ENCODE data around the gene CSF1.
"Not testable (repeated sequence)": the region's sequence is repeated elsewhere in the genome, so short reads cannot be mapped to it uniquely, and the experiment has no call there.

CSF1 gene

GRCh38 chr1:109920391-109920790, 9.7 kb downstream of the CSF1 start:
- H4K8ac ChIP-seq (ENCODE audit: low read depth, low read length); H3K4me1 ChIP-seq (ENCODE audit: control insufficient read depth in 2 of 2, insufficient read depth in 1 of 2, low read depth in 1 of 2, low read length in 2 of 2); H2AFZ ChIP-seq (ENCODE audit: low read length); H3K79me1 ChIP-seq (ENCODE audit: low read depth, low read length); H3K9ac ChIP-seq (ENCODE audit: low read depth, low read length, poor library complexity); H3K4me2 ChIP-seq (ENCODE audit: insufficient read depth, low read length, poor library complexity, severe bottlenecking); H3K27ac ChIP-seq (replicated peaks; ENCODE audit: low read length); H3K9me3 ChIP-seq (replicated peaks in 1 of 2; ENCODE audit: control insufficient read depth in 2 of 2, insufficient read depth in 1 of 2, low read depth in 1 of 2, low read length in 2 of 2); H2BK15ac ChIP-seq (ENCODE audit: low read length); H2AK5ac ChIP-seq (ENCODE audit: low read depth, low read length); H3K23ac ChIP-seq (ENCODE audit: low read depth, low read length, poor library complexity); H2BK5ac ChIP-seq (ENCODE audit: low read length); H3K14ac ChIP-seq (ENCODE audit: low read length); DNase-seq (ENCODE audit: low spot score); H2BK12ac ChIP-seq (ENCODE audit: low read length); H4K91ac ChIP-seq (ENCODE audit: low read depth, low read length, poor library complexity); H2BK120ac ChIP-seq (ENCODE audit: low read depth, low read length); H3K27me3 ChIP-seq (ENCODE audit: control insufficient read depth in 3 of 3, insufficient read depth in 3 of 3, low read depth in 1 of 3, low read length in 3 of 3); H3K4ac ChIP-seq (ENCODE audit: low read length); H3K18ac ChIP-seq (ENCODE audit: low read length); H3K4me3 ChIP-seq (ENCODE audit: low read length in 2 of 2): not testable (repeated sequence)
- WGBS, 2 donors (ENCODE audit: extremely low coverage in 2 of 2, insufficient read length in 2 of 2, insufficient replicate concordance in 1 of 2): no CpG with 5 or more reads among the region's 10 CpGs
- H3K36me3 ChIP-seq (replicated peaks in 1 of 2; ENCODE audit: control insufficient read depth in 2 of 2, insufficient read depth in 2 of 2, low read length in 2 of 2): peaks cover 31 to 100% of the 10 kb centered on the region in 2 donors

DNA sequence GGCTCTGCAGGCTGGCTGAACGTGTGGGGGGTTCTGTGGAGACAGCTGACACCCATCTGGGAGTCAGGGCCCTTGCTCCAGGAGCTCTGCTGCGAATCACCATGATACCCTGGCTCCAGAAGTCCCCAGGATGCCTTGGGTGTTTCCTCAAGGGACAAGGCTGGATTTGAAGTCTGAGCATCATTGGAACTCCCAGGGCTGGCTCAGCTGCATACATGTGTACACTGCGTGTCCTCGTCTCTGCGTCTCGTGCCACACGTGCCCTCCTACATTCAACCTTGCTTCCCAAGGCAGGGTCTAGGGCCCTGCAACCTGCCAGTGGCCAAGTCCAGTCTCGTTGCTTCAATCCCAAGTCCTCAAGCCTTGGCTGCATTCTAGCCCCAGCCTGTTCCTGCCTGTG, 11.7 kb downstream of the CSF1 start:
- H3K4ac ChIP-seq (ENCODE audit: low read length): no peak overlapping the region
- no peak overlapping the region for H2BK5ac ChIP-seq (ENCODE audit: low read length)
- DNase-seq (ENCODE audit: low spot score): no peak
- H3K4me3 ChIP-seq (ENCODE audit: low read length in 2 of 2): peak overlapping the region in 1 of 2 donors; percentile 58
- H3K27ac ChIP-seq (replicated peaks; ENCODE audit: low read length): no peak overlapping the region
- H2AK5ac ChIP-seq (ENCODE audit: low read depth, low read length): no peak overlapping the region
- no peak overlapping the region for H3K18ac ChIP-seq (ENCODE audit: low read length)
- no peak overlapping the region for H4K8ac ChIP-seq (ENCODE audit: low read depth, low read length)
- no peak overlapping the region for H3K9ac ChIP-seq (ENCODE audit: low read depth, low read length, poor library complexity)
- no peaks in the 10 kb centered on the region for H3K27me3 ChIP-seq (ENCODE audit: control insufficient read depth in 3 of 3, insufficient read depth in 3 of 3, low read depth in 1 of 3, low read length in 3 of 3)
- WGBS, 2 donors (ENCODE audit: extremely low coverage in 2 of 2, insufficient read length in 2 of 2, insufficient replicate concordance in 1 of 2): no CpG with 5 or more reads among the region's 8 CpGs
- H3K4me2 ChIP-seq (ENCODE audit: insufficient read depth, low read length, poor library complexity, severe bottlenecking): no peak overlapping the region
- H2BK15ac ChIP-seq (ENCODE audit: low read length): no peak overlapping the region
- peaks cover 4% of the 10 kb centered on the region for H3K79me1 ChIP-seq (ENCODE audit: low read depth, low read length)
- no peaks in the 10 kb centered on the region for H3K4me1 ChIP-seq (ENCODE audit: control insufficient read depth in 2 of 2, insufficient read depth in 1 of 2, low read depth in 1 of 2, low read length in 2 of 2)
- no peak overlapping the region for H2BK120ac ChIP-seq (ENCODE audit: low read depth, low read length)
- no peak overlapping the region for H3K23ac ChIP-seq (ENCODE audit: low read depth, low read length, poor library complexity)
- peaks cover 0 to 3% of the 10 kb centered on the region in 2 donors for H3K9me3 ChIP-seq (replicated peaks in 1 of 2; ENCODE audit: control insufficient read depth in 2 of 2, insufficient read depth in 1 of 2, low read depth in 1 of 2, low read length in 2 of 2)
- no peak overlapping the region for H3K14ac ChIP-seq (ENCODE audit: low read length)
- peaks cover 38 to 100% of the 10 kb centered on the region in 2 donors for H3K36me3 ChIP-seq (replicated peaks in 1 of 2; ENCODE audit: control insufficient read depth in 2 of 2, insufficient read depth in 2 of 2, low read length in 2 of 2)
- H2BK12ac ChIP-seq (ENCODE audit: low read length): no peak overlapping the region
- H4K91ac ChIP-seq (ENCODE audit: low read depth, low read length, poor library complexity): no peak overlapping the region
- H2AFZ ChIP-seq (ENCODE audit: low read length): no peak overlapping the region

- Histone ChIP-seq H3K4me2 (ENCODE audit: insufficient read depth, low read length, poor library complexity, severe bottlenecking) (no peak overlapping the region), H3K18ac (ENCODE audit: low read length) (peak overlapping the region; percentile 75), H3K9ac (ENCODE audit: low read depth, low read length, poor library complexity) (peak overlapping the region; percentile 30), H4K8ac (ENCODE audit: low read depth, low read length) (no peak overlapping the region), H2BK15ac (ENCODE audit: low read length) (no peak overlapping the region), H3K36me3 (replicated peaks in 1 of 2; ENCODE audit: control insufficient read depth in 2 of 2, insufficient read depth in 2 of 2, low read length in 2 of 2) (peaks cover 31 to 99% of the 10 kb centered on the region in 2 donors), H3K27ac (replicated peaks; ENCODE audit: low read length) (no peak overlapping the region), H3K4me3 (ENCODE audit: low read length in 2 of 2) (no peak overlapping the region), H2AFZ (ENCODE audit: low read length) (no peak overlapping the region), H3K14ac (ENCODE audit: low read length) (no peak overlapping the region), H2BK5ac (ENCODE audit: low read length) (no peak overlapping the region), H3K27me3 (ENCODE audit: control insufficient read depth in 3 of 3, insufficient read depth in 3 of 3, low read depth in 1 of 3, low read length in 3 of 3) (no peaks in the 10 kb centered on the region), H3K23ac (ENCODE audit: low read depth, low read length, poor library complexity) (no peak overlapping the region), H4K91ac (ENCODE audit: low read depth, low read length, poor library complexity) (no peak overlapping the region), H3K4me1 (ENCODE audit: control insufficient read depth in 2 of 2, insufficient read depth in 1 of 2, low read depth in 1 of 2, low read length in 2 of 2) (no peaks in the 10 kb centered on the region), H2BK120ac (ENCODE audit: low read depth, low read length) (no peak overlapping the region), H3K4ac (ENCODE audit: low read length) (peak overlapping the region; percentile 44), H3K79me1 (ENCODE audit: low read depth, low read length) (peaks cover 4% of the 10 kb centered on the region), H2BK12ac (ENCODE audit: low read length) (no peak overlapping the region), H3K9me3 (replicated peaks in 1 of 2; ENCODE audit: control insufficient read depth in 2 of 2, insufficient read depth in 1 of 2, low read depth in 1 of 2, low read length in 2 of 2) (peaks cover 0 to 3% of the 10 kb centered on the region in 2 donors), H2AK5ac (ENCODE audit: low read depth, low read length) (peak overlapping the region; percentile 77)
- peak; percentile 27 for DNase-seq (ENCODE audit: low spot score)
- WGBS, 2 donors (ENCODE audit: extremely low coverage in 2 of 2, insufficient read length in 2 of 2, insufficient replicate concordance in 1 of 2): no CpG with 5 or more reads among the region's 17 CpGs
These were observed 12.7 kb downstream of the CSF1 start for GRCh38 chr1:109923131-109923945.

DNA sequence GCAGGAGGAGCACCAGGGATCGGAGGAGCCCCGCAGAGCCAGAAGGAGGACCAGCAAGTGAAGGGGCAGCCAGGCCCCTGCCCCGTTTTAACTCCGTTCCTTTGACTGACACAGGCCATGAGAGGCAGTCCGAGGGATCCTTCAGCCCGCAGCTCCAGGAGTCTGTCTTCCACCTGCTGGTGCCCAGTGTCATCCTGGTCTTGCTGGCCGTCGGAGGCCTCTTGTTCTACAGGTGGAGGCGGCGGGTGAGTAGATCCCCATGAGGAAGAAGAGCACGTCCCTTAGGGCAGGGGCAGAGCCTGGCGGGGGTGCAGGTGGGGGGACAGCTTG, 13.3 kb downstream of the CSF1 start:
- peak overlapping the region; percentile 30 for H3K9ac ChIP-seq (ENCODE audit: low read depth, low read length, poor library complexity)
- peak overlapping the region; percentile 77 for H2AK5ac ChIP-seq (ENCODE audit: low read depth, low read length)
- H2AFZ ChIP-seq (ENCODE audit: low read length): no peak overlapping the region
- no peak overlapping the region for H3K4me2 ChIP-seq (ENCODE audit: insufficient read depth, low read length, poor library complexity, severe bottlenecking)
- H3K4ac ChIP-seq (ENCODE audit: low read length): no peak overlapping the region
- H2BK120ac ChIP-seq (ENCODE audit: low read depth, low read length): no peak overlapping the region
- whole genome bisulfite sequencing, 2 donors (ENCODE audit: extremely low coverage in 2 of 2, insufficient read length in 2 of 2, insufficient replicate concordance in 1 of 2): no CpG with 5 or more reads among the region's 12 CpGs
- no peak overlapping the region for H3K4me3 ChIP-seq (ENCODE audit: low read length in 2 of 2)
- H3K27me3 ChIP-seq (ENCODE audit: control insufficient read depth in 3 of 3, insufficient read depth in 3 of 3, low read depth in 1 of 3, low read length in 3 of 3): no peaks in the 10 kb centered on the region
- no peak overlapping the region for H3K23ac ChIP-seq (ENCODE audit: low read depth, low read length, poor library complexity)
- H3K14ac ChIP-seq (ENCODE audit: low read length): no peak overlapping the region
- H3K18ac ChIP-seq (ENCODE audit: low read length): peak overlapping the region; percentile 75
- H3K9me3 ChIP-seq (replicated peaks in 1 of 2; ENCODE audit: control insufficient read depth in 2 of 2, insufficient read depth in 1 of 2, low read depth in 1 of 2, low read length in 2 of 2): no peaks in the 10 kb centered on the region
- H2BK12ac ChIP-seq (ENCODE audit: low read length): no peak overlapping the region
- no peak overlapping the region for H4K91ac ChIP-seq (ENCODE audit: low read depth, low read length, poor library complexity)
- no peaks in the 10 kb centered on the region for H3K4me1 ChIP-seq (ENCODE audit: control insufficient read depth in 2 of 2, insufficient read depth in 1 of 2, low read depth in 1 of 2, low read length in 2 of 2)
- no peak overlapping the region for H4K8ac ChIP-seq (ENCODE audit: low read depth, low read length)
- no peak overlapping the region for H2BK5ac ChIP-seq (ENCODE audit: low read length)
- DNase-seq (ENCODE audit: low spot score): no peak
- peaks cover 32 to 99% of the 10 kb centered on the region in 2 donors for H3K36me3 ChIP-seq (replicated peaks in 1 of 2; ENCODE audit: control insufficient read depth in 2 of 2, insufficient read depth in 2 of 2, low read length in 2 of 2)
- H2BK15ac ChIP-seq (ENCODE audit: low read length): no peak overlapping the region
- no peak overlapping the region for H3K27ac ChIP-seq (replicated peaks; ENCODE audit: low read length)
- H3K79me1 ChIP-seq (ENCODE audit: low read depth, low read length): peaks cover 4% of the 10 kb centered on the region

All from neuronal stem cell (in vitro differentiated cells).